HG02870 (cell line): ENCODE results near the gene ABCD3.
"Not testable (repeated sequence)": the region's sequence is repeated elsewhere in the genome, so short reads cannot be mapped to it uniquely, and the experiment has no call there.

Experiments used
- ATAC-seq: cut with Tn5 transposase; IDR thresholded peaks from one replicate; pipeline ENCODE4 v1.9.1; 2021; ENCODE audit warnings: mild to moderate bottlenecking, moderate library complexity; ENCODE audit not compliant: unreplicated experiment

The ABCD3 gene

GRCh38 chr1:94411237-94411636, 7.0 kb upstream of the ABCD3 start:
- ATAC-seq, result peak; percentile 92

GRCh38 chr1:94413311-94413710, 4.9 kb upstream of the ABCD3 start:
- ATAC-seq, result no peak

- no peak for ATAC-seq
These were observed 1.1 kb upstream of the ABCD3 start for GRCh38 chr1:94416901-94417727.

GRCh38 chr1:94417728-94417977, 536 bp upstream of the ABCD3 start:
- ATAC-seq, result no peak

- ATAC-seq, result peak; percentile 22
These were observed 771 bp downstream of the ABCD3 start for GRCh38 chr1:94418664-94419655.

GRCh38 chr1:94422115-94422820, 4.1 kb downstream of the ABCD3 start:
- no peak for ATAC-seq

- ATAC-seq, result no peak
These were observed 7.8 kb downstream of the ABCD3 start for GRCh38 chr1:94425821-94426484.

- ATAC-seq, result not testable (repeated sequence)
These were observed 8.3 kb downstream of the ABCD3 start for GRCh38 chr1:94426485-94426870.

GRCh38 chr1:94428441-94428840, 10.3 kb downstream of the ABCD3 start:
- ATAC-seq, result no peak

- ATAC-seq, result not testable (repeated sequence)
These were observed 10.8 kb downstream of the ABCD3 start for GRCh38 chr1:94428927-94429528.

GRCh38 chr1:94430066-94430465, 11.9 kb downstream of the ABCD3 start:
- ATAC-seq, result not testable (repeated sequence)

- no peak for ATAC-seq
These were observed 15.7 kb downstream of the ABCD3 start for GRCh38 chr1:94433866-94434265.

- no peak for ATAC-seq
These were observed 16.3 kb downstream of the ABCD3 start for GRCh38 chr1:94434365-94435045.

- ATAC-seq, result no peak
These were observed 20.6 kb downstream of the ABCD3 start for GRCh38 chr1:94438692-94439276.

- ATAC-seq, result no peak
These were observed 21.9 kb downstream of the ABCD3 start for GRCh38 chr1:94440088-94440487.

GRCh38 chr1:94443067-94443466, 24.9 kb downstream of the ABCD3 start:
- not testable (repeated sequence) for ATAC-seq

- ATAC-seq, result not testable (repeated sequence)
These were observed 26.6 kb downstream of the ABCD3 start for GRCh38 chr1:94444819-94445218.

- ATAC-seq, result not testable (repeated sequence)
These were observed 27.5 kb downstream of the ABCD3 start for GRCh38 chr1:94445733-94446132.

- not testable (repeated sequence) for ATAC-seq
These were observed 28.0 kb downstream of the ABCD3 start for GRCh38 chr1:94446177-94446576.
